GM21786 (cell line): ENCODE data around the gene CTU1.

Source experiments
- ATAC-seq: cut with Tn5 transposase; IDR thresholded peaks from one replicate; pipeline ENCODE4 v1.9.1; 2021; ENCODE audit not compliant: unreplicated experiment

CTU1 gene

DNA sequence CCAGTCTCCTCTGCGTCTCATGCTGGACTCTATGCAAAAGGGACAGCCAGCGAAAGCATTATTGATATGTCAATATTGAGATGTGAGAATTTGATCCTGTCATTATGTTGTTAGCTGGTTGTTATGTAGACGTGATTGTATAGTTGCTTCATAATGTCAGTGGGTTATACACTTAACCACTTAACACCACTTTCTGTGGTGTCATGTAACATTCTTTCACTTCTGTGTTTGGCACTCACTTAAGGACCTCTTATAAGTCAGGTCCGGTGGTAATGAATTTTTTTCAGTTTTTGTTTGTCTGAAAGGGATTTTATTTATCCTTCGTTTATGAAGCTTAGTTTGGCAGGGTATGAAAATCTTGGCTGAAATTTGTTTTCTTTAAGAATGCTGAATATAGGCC, 26.8 kb upstream of the CTU1 start:
- ATAC-seq = no peak

DNA sequence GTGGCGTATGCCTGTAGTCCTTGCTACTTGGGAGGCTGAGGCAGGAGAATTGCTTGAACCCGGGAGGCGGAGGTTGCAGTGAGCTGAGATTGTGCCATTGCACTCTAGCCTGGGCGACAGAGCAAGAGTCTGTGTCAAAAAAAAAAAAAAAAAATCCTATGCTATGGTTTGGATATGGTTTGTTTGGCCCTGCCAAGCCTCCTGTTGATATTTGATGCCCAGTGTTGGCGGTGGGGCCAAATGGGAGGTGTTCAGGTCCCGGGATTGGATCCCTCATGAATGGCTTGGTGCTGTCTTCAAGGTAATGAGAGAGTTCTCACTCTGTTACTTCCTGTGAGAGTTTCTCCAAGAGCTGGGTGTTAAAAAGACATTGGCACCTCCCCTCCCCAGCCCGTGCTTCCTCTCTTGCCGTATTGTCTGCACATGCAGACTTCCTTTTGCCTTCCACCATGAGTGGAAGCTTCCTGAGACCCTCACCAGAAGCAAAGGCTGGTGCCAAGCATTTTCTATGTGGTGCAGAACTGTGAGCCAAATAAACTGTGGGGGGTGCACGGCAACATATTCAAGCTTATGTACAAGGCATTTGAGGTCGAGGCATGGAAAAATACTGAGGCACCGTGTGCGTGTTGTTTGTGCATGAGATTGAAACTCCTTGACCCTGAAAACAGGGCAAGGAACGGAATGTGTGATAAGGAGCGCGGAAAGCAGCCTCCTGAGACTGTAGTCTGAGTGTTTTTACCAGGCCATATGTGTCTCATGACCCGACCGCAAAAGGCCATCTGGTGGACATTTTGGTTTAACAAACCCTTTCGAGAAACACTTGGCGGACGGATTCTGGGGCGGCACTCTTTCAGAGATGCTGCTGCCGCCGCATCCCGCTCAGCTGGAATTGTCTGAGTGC, 23.8 kb upstream of the CTU1 start:
- ATAC-seq = no peak

DNA sequence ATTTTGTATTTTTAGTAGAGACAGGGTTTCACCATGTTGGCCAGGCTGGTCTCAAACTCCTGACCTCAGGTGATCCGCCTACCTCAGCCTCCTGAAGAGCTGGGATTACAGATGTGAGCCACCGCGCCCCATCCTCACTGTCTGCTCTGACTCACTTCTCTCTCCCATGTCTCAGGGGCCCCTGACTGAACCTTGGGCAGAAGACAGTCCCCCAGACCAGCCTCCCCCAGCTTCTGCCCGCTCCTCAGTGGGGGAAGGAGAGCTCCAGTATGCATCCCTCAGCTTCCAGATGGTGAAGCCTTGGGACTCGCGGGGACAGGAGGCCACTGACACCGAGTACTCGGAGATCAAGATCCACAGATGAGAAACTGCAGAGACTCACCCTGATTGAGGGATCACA, 21.5 kb upstream of the CTU1 start:
- ATAC-seq = no peak

- ATAC-seq = no peak
Observed at GRCh38 chr19:51128227-51128626, 20.0 kb upstream of the CTU1 start.

DNA sequence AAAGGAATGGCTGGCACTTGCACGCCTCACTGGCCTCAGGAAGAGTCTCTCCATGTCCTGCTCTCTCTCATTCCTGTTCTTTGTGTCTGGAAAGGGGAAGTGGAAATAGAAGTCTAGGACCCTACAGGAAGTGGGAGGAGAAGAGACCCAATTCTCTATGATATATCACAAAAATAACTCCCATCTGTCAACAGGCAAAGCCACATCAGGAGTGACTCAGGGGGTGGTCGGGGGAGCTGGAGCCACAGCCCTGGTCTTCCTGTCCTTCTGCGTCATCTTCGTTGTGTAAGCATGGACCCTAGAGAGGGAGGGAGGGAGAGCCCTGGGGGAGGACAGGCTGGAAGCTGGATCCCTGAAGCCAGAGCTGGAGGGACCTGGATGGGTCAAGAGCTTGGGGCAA, 19.5 kb upstream of the CTU1 start:
- ATAC-seq = no peak

DNA sequence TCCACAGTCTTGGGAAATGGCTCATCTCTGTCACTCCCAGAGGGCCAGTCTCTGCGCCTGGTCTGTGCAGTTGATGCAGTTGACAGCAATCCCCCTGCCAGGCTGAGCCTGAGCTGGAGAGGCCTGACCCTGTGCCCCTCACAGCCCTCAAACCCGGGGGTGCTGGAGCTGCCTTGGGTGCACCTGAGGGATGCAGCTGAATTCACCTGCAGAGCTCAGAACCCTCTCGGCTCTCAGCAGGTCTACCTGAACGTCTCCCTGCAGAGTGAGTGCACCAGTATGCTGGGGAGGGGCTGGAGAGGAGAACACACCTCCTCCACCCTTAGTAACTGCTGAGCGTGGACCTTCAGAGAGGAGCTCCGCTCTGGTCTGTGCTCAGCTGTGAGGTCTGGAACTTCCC, 18.8 kb upstream of the CTU1 start:
- ATAC-seq = no peak

DNA sequence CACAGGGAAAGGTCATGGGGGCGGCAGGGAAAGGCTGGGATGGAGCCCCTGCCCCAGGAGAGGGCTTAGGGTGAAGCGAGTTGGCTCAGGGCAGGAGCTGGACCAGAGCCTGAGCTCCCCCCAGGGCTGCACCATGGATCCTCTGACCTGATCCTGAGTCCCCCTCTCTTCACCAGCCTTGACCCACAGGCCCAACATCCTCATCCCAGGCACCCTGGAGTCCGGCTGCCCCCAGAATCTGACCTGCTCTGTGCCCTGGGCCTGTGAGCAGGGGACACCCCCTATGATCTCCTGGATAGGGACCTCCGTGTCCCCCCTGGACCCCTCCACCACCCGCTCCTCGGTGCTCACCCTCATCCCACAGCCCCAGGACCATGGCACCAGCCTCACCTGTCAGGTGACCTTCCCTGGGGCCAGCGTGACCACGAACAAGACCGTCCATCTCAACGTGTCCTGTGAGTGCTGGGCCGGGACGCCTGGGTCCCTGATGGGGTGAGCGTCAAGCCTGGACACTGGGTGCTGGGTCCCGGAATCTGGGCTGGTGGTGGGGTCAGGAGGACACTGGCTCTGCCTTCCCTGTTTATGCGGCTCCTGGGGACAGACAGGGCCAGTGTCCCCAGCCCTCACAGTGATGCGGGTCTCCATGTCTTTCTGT, 17.3 kb upstream of the CTU1 start:
- no peak for ATAC-seq

- ATAC-seq = no peak
Observed at GRCh38 chr19:51124729-51125128, 16.5 kb upstream of the CTU1 start, which contains the start of gene SIGLEC9. Gene SIGLEC9, plus strand, starts transcription at chr19:51124906. Its CDS starts 69 bp downstream, at chr19:51124975.

GRCh38 chr19:51124216-51124615, 16.0 kb upstream of the CTU1 start:
- no peak for ATAC-seq

- no peak for ATAC-seq
Observed at GRCh38 chr19:51123802-51124201, 15.6 kb upstream of the CTU1 start.

DNA sequence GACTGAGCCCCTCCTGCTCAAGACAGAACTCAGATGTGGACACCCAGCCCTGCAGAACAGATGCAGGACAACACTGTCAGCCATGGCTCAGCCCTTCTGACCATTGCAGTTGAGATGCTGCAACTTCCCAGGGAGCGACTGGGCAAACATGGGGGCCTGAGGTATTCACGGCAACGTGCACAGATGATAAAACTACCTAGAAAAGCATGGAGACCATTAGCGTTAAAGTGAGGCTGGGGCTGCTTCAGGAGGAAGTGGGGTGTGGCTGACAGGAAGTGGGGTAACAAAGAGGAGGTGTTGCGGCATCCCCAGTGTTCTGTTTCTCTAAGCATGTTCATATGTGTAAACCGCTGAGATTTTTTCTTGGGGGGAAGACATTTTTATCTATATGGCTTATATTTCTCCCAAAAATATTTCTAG, 15.2 kb upstream of the CTU1 start:
- no peak for ATAC-seq

DNA sequence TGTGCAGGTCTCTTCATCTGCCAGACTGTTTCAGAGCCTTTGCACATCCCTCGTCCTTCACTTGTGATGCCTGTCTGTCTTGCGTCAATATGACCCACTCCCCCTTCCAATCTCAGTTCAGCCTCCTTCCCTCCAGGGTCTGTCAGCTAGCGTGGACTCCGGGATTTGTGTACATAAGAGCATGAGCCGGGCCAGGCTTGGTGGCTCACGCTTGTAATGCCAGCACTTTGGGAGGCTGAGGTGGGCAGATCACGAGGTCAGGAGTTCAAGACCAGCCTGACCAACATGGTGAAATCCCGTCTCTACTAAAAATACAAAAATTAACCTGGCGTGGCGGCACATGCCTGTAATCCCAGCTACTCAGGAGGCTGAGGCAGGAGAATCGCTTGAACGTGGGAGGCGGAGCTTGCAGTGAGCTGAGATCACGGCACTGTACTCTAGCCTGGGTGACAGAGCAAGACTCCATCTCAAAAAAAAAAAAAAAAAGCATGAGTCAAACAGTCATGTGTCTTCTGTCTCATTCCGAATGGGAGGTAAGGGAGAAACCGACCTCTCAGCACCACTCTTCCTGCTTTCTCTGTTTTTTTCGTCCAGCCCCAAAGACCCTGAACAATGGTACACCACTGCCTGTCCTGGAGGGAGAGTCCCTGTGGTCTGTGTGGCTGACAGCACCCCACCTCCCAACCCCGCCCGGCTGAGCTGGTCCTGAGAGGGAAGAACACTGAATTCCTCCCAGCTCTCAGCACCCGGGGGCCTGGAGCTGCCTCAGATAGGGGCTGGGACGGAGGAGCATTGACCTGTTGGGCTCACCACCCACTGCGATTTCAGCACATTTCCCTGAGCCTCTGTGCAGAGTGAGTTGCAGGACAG, 14.1 kb upstream of the CTU1 start:
- ATAC-seq = no peak

DNA sequence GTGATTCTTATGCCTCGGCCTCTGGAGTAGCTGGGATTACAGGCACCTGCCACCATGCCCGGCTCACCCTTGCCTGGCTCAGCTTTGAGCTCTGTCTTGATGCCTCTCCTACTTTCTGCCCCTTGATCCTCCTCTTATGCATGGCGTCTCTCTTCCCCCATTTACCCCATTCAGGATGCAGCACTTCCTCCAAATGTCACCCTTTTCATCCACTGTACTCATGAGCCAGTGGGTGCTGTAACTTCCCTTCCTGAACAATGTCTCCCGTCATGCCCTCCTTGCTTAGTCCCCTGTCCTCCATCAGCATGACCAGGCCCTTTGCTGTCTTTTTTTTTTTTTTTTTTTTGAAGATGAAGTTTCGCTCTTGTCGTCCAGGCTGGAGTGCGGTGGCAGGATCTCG, 13.0 kb upstream of the CTU1 start:
- no peak for ATAC-seq

DNA sequence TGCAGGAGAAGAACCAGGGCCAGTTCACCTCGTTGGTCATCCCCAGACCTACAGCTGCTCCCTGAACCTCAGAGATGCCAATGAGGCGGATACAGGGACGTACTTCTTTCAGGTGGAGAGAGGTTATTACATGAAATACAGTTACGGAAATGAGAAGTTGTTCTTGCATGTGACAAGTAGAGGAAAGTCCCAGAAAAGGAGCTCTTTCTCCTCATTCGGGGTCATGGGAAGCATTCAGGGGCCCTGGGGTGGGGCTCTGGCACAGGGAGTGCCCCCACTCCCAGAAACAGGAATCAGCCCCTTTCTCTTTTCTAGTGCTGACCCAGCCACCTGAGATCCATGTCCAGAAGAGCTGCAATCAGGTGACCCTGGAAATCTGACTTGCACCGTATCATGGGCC, 12.0 kb upstream of the CTU1 start:
- no peak for ATAC-seq

- ATAC-seq = no peak
Observed at GRCh38 chr19:51119611-51120010, 11.4 kb upstream of the CTU1 start.

- no peak for ATAC-seq
Observed at GRCh38 chr19:51119101-51119500, 10.9 kb upstream of the CTU1 start.

- no peak for ATAC-seq
Observed at GRCh38 chr19:51116736-51117286, 8.6 kb upstream of the CTU1 start.

DNA sequence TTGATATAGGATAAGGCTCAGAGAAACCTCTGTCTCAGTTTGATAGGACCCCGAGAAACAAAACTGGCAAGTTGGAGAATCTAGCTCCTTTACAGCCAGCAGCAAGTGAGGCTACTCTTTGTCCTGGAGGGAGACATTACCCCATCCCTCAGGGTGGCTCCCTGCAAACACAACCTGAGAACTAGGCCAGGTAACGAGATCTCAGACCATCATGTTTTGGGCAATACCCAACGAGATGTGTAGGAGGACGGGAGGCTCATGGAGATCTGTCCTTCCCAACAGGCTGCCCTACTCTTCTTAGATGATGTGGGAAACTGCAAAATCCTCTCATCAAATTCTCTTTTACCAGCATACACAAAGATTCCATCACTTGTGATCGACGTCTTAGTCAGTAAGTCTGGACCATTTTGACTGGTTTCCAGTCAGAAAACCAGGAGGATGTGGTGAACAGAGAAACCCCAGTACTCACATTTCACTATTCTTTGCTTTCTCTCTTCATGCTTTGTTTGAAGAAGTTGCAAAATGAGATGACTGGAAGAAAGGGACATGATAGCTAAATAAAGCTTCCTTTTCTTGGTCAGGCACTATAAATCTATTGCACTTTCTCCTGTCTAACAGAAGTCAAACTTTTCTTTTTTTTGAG, 6.0 kb upstream of the CTU1 start:
- ATAC-seq = no peak

GRCh38 chr19:51111606-51112005, 3.4 kb upstream of the CTU1 start:
- no peak for ATAC-seq

DNA sequence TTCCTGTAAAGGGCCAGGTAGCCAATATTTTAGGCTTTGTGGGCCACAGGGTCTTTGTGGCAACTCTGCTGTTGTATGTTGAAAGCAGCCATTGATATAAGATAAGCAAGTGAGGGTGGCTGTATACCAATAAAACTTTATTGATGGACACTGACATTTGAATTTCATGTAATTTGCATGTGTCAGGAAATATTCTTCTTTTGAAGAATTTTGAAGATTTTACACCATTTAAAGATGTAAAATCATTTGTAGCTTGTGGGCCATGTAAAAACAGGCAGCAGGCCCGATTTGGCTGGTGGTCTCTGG, 2.4 kb upstream of the CTU1 start:
- no peak for ATAC-seq

DNA sequence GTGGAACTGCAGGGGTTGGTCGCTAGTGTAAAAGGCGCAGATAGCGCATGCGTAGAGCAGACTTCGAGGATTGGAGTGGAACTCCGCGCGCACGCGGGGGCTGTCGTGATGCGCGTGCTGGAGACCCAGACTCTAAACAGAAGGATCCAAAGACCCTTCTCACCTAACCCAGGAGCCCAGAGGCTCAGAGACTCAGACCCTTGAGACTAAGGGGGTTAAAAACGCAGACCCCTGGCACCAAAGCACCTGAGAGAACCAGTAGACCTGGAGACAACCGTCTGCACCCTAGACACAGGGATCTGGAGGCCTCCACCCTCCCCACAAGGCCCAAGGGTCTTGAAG, 567 bp upstream of the CTU1 start:
- ATAC-seq = no peak
